Fibroblast of lung (primary cell): ENCODE data around the gene ACAT2. TPM values are rescaled to one million over a fixed set of nuclear protein-coding genes. Genes with fewer than 3 reads are reported as not detected.

Experiments used
- DNase-seq, 2 donors: peaks; one replicate each; pipeline versions ENCODE4 v3.0.0 to v3.0.0-alpha.2; 2010; ENCODE audit warnings: low read depth in 2 of 2
- H2AFZ ChIP-seq: 2 replicates; pipeline ENCODE4 v1.5.1; 2012; ENCODE audit warnings: low read length, control low read depth, inconsistent platforms
- H3K27ac ChIP-seq: 2 replicates; pipeline ENCODE4 v1.5.1; 2011; ENCODE audit warnings: low read length, control low read depth; ENCODE audit not compliant: insufficient read depth
- H3K27me3 ChIP-seq: 2 replicates; pipeline ENCODE4 v1.5.1; 2011; ENCODE audit warnings: mild to moderate bottlenecking, low read length; ENCODE audit not compliant: control insufficient read depth, insufficient read depth
- H3K36me3 ChIP-seq: 2 replicates; pipeline ENCODE4 v1.5.1; 2011; ENCODE audit warnings: low read length; ENCODE audit not compliant: control insufficient read depth, insufficient read depth
- H3K4me1 ChIP-seq: 2 replicates; pipeline ENCODE4 v1.5.1; 2011; ENCODE audit warnings: low read length; ENCODE audit not compliant: control insufficient read depth, insufficient read depth; ENCODE audit errors: extremely low read depth
- H3K4me2 ChIP-seq: 2 replicates; pipeline ENCODE4 v1.5.1; 2011; ENCODE audit warnings: low read length, control low read depth; ENCODE audit not compliant: insufficient read depth; ENCODE audit errors: extremely low read depth
- H3K4me3 ChIP-seq, 4 experiments: fragments of 200-600 bp in 1 of 4; sonication (generic) in 1 of 4; replicated peaks in 1 of 4; 2 replicates each; pipeline ENCODE4 v1.5.1; 2011 to 2016; ENCODE audit warnings: low read length in 4 of 4, low read depth in 3 of 4, mild to moderate bottlenecking in 3 of 4, control low read depth in 2 of 4, inconsistent platforms in 1 of 4, mixed read lengths in 1 of 4; ENCODE audit not compliant: insufficient read depth in 1 of 4; ENCODE audit errors: control extremely low read depth in 1 of 4
- H3K79me2 ChIP-seq: 2 replicates; pipeline ENCODE4 v1.5.1; 2012; ENCODE audit warnings: mild to moderate bottlenecking, low read length, inconsistent platforms; ENCODE audit not compliant: control insufficient read depth, insufficient read depth
- H3K9ac ChIP-seq: 2 replicates; pipeline ENCODE4 v1.5.1; 2011; ENCODE audit warnings: mild to moderate bottlenecking, low read length, control low read depth; ENCODE audit not compliant: insufficient read depth
- H3K9me3 ChIP-seq: 2 replicates; pipeline ENCODE4 v1.5.1; 2012; ENCODE audit warnings: low read depth, low read length; ENCODE audit not compliant: control insufficient read depth, insufficient read depth
- H4K20me1 ChIP-seq: 2 replicates; pipeline ENCODE4 v1.5.1; 2011; ENCODE audit warnings: low read length; ENCODE audit not compliant: control insufficient read depth, insufficient read depth; ENCODE audit errors: extremely low read depth
- EZH2 ChIP-seq: IDR thresholded peaks from 2 replicates; pipeline ENCODE4 v1.5.1; 2012; ENCODE audit warnings: low read length, control low read depth, mild to moderate bottlenecking; ENCODE audit errors: missing control alignments
- polyA plus RNA-seq, 2 donors: library from polyadenylated mRNA; depleted of rRNA in 1 of 2; stranded (reverse) in 1 of 2; unstranded in 1 of 2; fragments of >200 nt; gene quantifications; 2 replicates each; pipeline ENCODE4 v1.2.1, GENCODE V29; 2011 to 2012; ENCODE audit warnings: missing spikeins in 1 of 2
- total RNA-seq: library from RNA; depleted of rRNA; stranded (reverse); fragments of >200 nt; gene quantifications from 2 replicates; pipeline ENCODE4 v1.2.1, GENCODE V29; 2014
- TF ChIP-seq, protein P1 (sequence below), 2 donors: IDR thresholded peaks in 1 of 2; conservative IDR thresholded peaks in 1 of 2; 1 replicate in 1 of 2; 2 replicates in 1 of 2; pipeline ENCODE4 v1.5.1; 2011 to 2012; ENCODE audit warnings: low read length in 2 of 2, control low read depth in 1 of 2, inconsistent platforms in 1 of 2, low read depth in 1 of 2, mild to moderate bottlenecking in 1 of 2

The ACAT2 gene
- total and polyA plus RNA-seq, 2 donors (not counting 1 experiment from before 2014, with no cell fraction given) = 108 to 121 TPM

DNA sequence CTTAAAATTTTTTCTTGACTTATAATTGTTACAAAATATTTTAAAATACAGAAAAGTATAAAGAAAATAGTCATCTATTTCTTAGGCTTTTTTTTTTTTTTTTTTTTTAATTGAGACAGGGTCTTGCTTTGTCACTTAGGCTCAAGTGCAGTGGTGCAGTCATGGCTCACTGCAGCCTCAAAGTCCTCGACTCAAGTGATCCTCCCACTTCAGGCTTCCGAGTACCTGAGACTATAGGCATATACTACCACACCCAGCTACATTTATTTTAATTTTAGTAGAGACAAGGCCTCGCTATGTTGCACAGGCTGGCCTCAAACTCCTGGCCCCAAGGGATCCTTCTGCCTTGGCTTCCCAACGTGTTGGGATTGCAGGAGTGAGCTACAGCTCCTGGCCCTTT lies 5.3 kb upstream of the ACAT2 start:
- Histone ChIP-seq H3K9ac (no peak overlapping the region), H3K27ac (no peak overlapping the region), H3K4me1 (peaks cover 17% of the 10 kb centered on the region), H3K27me3 (no peaks in the 10 kb centered on the region), H3K4me2 (no peak overlapping the region), H4K20me1 (no peaks in the 10 kb centered on the region), H3K4me3 (no peak overlapping the region), H3K9me3 (no peaks in the 10 kb centered on the region), H2AFZ (no peak overlapping the region), H3K36me3 (peaks cover 21% of the 10 kb centered on the region), H3K79me2 (peaks cover 5% of the 10 kb centered on the region)
- DNase-seq = no peak
- TF ChIP-seq EZH2 = no peak
- TF ChIP-seq, protein P1, sequence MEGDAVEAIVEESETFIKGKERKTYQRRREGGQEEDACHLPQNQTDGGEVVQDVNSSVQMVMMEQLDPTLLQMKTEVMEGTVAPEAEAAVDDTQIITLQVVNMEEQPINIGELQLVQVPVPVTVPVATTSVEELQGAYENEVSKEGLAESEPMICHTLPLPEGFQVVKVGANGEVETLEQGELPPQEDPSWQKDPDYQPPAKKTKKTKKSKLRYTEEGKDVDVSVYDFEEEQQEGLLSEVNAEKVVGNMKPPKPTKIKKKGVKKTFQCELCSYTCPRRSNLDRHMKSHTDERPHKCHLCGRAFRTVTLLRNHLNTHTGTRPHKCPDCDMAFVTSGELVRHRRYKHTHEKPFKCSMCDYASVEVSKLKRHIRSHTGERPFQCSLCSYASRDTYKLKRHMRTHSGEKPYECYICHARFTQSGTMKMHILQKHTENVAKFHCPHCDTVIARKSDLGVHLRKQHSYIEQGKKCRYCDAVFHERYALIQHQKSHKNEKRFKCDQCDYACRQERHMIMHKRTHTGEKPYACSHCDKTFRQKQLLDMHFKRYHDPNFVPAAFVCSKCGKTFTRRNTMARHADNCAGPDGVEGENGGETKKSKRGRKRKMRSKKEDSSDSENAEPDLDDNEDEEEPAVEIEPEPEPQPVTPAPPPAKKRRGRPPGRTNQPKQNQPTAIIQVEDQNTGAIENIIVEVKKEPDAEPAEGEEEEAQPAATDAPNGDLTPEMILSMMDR (conservative IDR thresholded peaks at IDR 0.05 in 1 of 2, IDR thresholded peaks at IDR 0.05 in 1 of 2; ENCODE audit: low read depth in 1 of 2, low read length in 2 of 2) = no peak

DNA sequence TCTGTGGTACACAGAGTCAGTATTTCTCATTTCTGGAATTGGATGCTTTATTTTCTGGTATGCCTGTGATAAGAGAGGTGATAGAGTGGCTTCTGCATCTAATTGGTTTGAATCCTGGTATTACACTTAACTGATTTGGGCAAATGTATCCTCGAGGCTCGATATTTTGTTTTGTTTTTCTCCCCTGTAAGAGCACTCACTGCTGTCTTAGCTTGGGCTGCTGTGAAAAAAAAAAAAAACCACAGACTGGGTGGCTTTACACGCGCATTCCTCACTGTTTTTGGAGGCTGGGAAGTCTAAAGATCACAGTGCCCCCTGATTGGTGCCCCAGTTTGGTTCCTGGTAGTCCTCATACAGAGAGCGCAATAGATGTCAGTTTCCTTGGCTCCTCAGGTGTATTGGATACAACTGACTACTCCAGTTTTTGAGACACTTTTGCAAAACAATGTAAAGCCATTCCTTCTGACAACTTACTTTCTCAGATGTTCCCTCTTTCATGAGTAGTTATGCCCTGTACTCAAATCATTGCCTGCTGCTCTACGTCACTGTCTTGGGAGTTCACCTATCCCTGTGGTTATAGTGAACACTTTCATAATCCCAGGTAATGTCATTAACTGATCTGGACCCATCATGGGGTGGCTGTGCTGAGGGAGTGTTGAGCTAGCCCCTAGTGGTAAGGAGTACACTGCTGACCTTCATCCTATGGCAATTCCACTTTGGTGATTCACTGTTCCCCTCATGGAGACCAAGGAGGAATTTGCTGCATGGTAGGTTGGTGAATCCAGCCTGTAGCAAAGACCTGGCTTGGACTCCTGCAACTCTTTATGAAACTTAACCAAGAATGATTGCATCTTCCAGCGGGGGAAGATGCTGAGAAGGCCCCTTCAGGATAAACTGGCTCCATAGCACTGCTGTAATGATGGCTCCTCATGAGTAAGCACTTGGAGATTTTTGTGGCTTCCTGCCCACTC lies 3.5 kb upstream of the ACAT2 start:
- Histone ChIP-seq H2AFZ (no peak overlapping the region), H3K4me3 (no peak overlapping the region), H3K27ac (no peak overlapping the region), H3K4me2 (no peak overlapping the region), H3K27me3 (no peaks in the 10 kb centered on the region), H4K20me1 (no peaks in the 10 kb centered on the region), H3K79me2 (peaks cover 9% of the 10 kb centered on the region), H3K9me3 (no peaks in the 10 kb centered on the region), H3K9ac (no peak overlapping the region), H3K36me3 (peaks cover 16% of the 10 kb centered on the region), H3K4me1 (peaks cover 24% of the 10 kb centered on the region)
- no peak for TF ChIP-seq EZH2
- peak in 1 of 2 donors; percentile 80 for DNase-seq

DNA sequence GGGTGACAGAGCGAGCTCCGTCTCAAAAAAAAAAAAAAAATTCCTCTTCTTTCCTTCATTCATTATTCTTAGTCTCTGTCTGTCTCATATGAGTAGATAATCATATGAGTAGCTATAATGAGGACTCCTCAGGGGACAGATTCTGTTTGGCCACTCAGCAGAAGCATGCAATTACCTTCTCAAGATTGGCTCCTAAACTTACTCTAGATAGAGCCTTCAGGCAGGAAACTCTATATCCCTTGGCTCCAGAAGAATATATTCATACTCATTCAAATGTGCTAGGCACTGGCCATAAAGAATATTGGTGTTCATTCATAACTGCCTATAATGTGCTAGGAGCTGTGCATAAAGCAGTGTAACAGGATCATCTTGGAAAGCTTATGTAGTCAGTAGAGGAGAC lies 2.2 kb upstream of the ACAT2 start:
- H3K4me3 ChIP-seq = no peak overlapping the region
- H3K36me3 ChIP-seq = peaks cover 16% of the 10 kb centered on the region
- H3K79me2 ChIP-seq = peaks cover 11% of the 10 kb centered on the region
- no peaks in the 10 kb centered on the region for H3K9me3 ChIP-seq
- H3K9ac ChIP-seq = no peak overlapping the region
- DNase-seq = no peak
- H4K20me1 ChIP-seq = no peaks in the 10 kb centered on the region
- no peak overlapping the region for H3K27ac ChIP-seq
- TF ChIP-seq, protein P1 (conservative IDR thresholded peaks at IDR 0.05 in 1 of 2, IDR thresholded peaks at IDR 0.05 in 1 of 2; ENCODE audit: low read depth in 1 of 2, low read length in 2 of 2) = no peak
- TF ChIP-seq EZH2 = no peak
- H3K4me2 ChIP-seq = no peak overlapping the region
- no peaks in the 10 kb centered on the region for H3K27me3 ChIP-seq
- H3K4me1 ChIP-seq = peaks cover 24% of the 10 kb centered on the region
- no peak overlapping the region for H2AFZ ChIP-seq
